ENCODE measurements around the gene ALKBH1. TPM values are rescaled to one million over a fixed set of nuclear protein-coding genes. Genes with fewer than 3 reads are reported as not detected.
"Not testable (repeated sequence)": the region's sequence is repeated elsewhere in the genome, so short reads cannot be mapped to it uniquely, and the experiment has no call there.

The ALKBH1 gene
- total RNA-seq, 2 donors from 2014 or later, result 6.7 to 8.2 TPM

GRCh38 chr14:77681196-77682157, 26.3 kb downstream of the ALKBH1 start:
- no peak for DNase-seq (ENCODE audit: low spot score)
- intact Hi-C loops (cut with DNase I), result no loop called here

- DNase-seq (ENCODE audit: low spot score), result no peak
- intact Hi-C loops (cut with DNase I), result no loop called here
These were observed 32.9 kb downstream of the ALKBH1 start for GRCh38 chr14:77674931-77675330.

- no peak for DNase-seq (ENCODE audit: low spot score)
- intact Hi-C loops (cut with DNase I), result no loop called here
These were observed 34.6 kb downstream of the ALKBH1 start for GRCh38 chr14:77673193-77673592.

GRCh38 chr14:77667331-77667730, 40.5 kb downstream of the ALKBH1 start:
- intact Hi-C loops (cut with DNase I), result no loop called here
- DNase-seq (ENCODE audit: low spot score), result no peak

- intact Hi-C loops (cut with DNase I), result no loop called here
- DNase-seq (ENCODE audit: low spot score), result no peak
These were observed 44.5 kb downstream of the ALKBH1 start for GRCh38 chr14:77663293-77663692.

GRCh38 chr14:77661562-77661961, 46.3 kb downstream of the ALKBH1 start:
- DNase-seq (ENCODE audit: low spot score); intact Hi-C loops (cut with DNase I): not testable (repeated sequence)

- intact Hi-C loops (cut with DNase I), result no loop called here
These were observed 47.1 kb downstream of the ALKBH1 start for GRCh38 chr14:77660754-77661153.

GRCh38 chr14:77659831-77660230, 48.0 kb downstream of the ALKBH1 start:
- intact Hi-C loops (cut with DNase I), result no loop called here
- DNase-seq (ENCODE audit: low spot score), result no peak

More at GRCh38 chr14:77660754-77661153, 47.1 kb downstream of the ALKBH1 start:
- no peak for DNase-seq (ENCODE audit: low spot score)

GRCh38 chr14:77657280-77657679, 50.5 kb downstream of the ALKBH1 start:
- intact Hi-C loops (cut with DNase I), result no loop called here
- no peak for DNase-seq (ENCODE audit: low spot score)

- no peak for DNase-seq (ENCODE audit: low spot score)
- intact Hi-C loops (cut with DNase I), result no loop called here
These were observed 53.8 kb downstream of the ALKBH1 start for GRCh38 chr14:77654001-77654441.

- DNase-seq (ENCODE audit: low spot score), result no peak
- intact Hi-C loops (cut with DNase I), result no loop called here
These were observed 58.5 kb downstream of the ALKBH1 start for GRCh38 chr14:77649326-77649725.

GRCh38 chr14:77648520-77649200, 59.2 kb downstream of the ALKBH1 start:
- DNase-seq (ENCODE audit: low spot score), result no peak
- intact Hi-C loops (cut with DNase I), result no loop called here

GRCh38 chr14:77647853-77648252, 60.0 kb downstream of the ALKBH1 start:
- intact Hi-C loops (cut with DNase I), result no loop called here
- DNase-seq (ENCODE audit: low spot score), result no peak

- intact Hi-C loops (cut with DNase I), result no loop called here
These were observed 60.9 kb downstream of the ALKBH1 start for GRCh38 chr14:77646907-77647306.

GRCh38 chr14:77645520-77646230, 62.1 kb downstream of the ALKBH1 start:
- no peak for DNase-seq (ENCODE audit: low spot score)
- intact Hi-C loops (cut with DNase I), result no loop called here

More at GRCh38 chr14:77646907-77647306, 60.9 kb downstream of the ALKBH1 start:
- no peak for DNase-seq (ENCODE audit: low spot score)

GRCh38 chr14:77642407-77642806, 65.4 kb downstream of the ALKBH1 start:
- intact Hi-C loops (cut with DNase I), result no loop called here
- no peak for DNase-seq (ENCODE audit: low spot score)

GRCh38 chr14:77641534-77642341, 66.1 kb downstream of the ALKBH1 start:
- peak; percentile 93 for DNase-seq (ENCODE audit: low spot score)
- intact Hi-C loops (cut with DNase I), result no loop called here

- intact Hi-C loops (cut with DNase I), result no loop called here
- DNase-seq (ENCODE audit: low spot score), result no peak
These were observed 66.9 kb downstream of the ALKBH1 start for GRCh38 chr14:77640756-77641533.
